GM19025 (cell line): Measurements from ENCODE around the gene KCNJ12.
"Not testable (repeated sequence)": the region's sequence is repeated elsewhere in the genome, so short reads cannot be mapped to it uniquely, and the experiment has no call there.

Experiments used
- ATAC-seq: cut with Tn5 transposase; IDR thresholded peaks from one replicate; pipeline ENCODE4 v1.9.1; 2021; ENCODE audit warnings: mild to moderate bottlenecking, low read depth, moderate library complexity; ENCODE audit not compliant: unreplicated experiment

KCNJ12 gene

GRCh38 chr17:21404539-21404938, 28.4 kb downstream of the KCNJ12 start:
- ATAC-seq = not testable (repeated sequence)

- not testable (repeated sequence) for ATAC-seq
Observed at GRCh38 chr17:21404956-21405731, 29.0 kb downstream of the KCNJ12 start.

GRCh38 chr17:21405904-21406400, 29.8 kb downstream of the KCNJ12 start:
- not testable (repeated sequence) for ATAC-seq

- ATAC-seq = not testable (repeated sequence)
Observed at GRCh38 chr17:21406616-21407404, 30.7 kb downstream of the KCNJ12 start.

DNA sequence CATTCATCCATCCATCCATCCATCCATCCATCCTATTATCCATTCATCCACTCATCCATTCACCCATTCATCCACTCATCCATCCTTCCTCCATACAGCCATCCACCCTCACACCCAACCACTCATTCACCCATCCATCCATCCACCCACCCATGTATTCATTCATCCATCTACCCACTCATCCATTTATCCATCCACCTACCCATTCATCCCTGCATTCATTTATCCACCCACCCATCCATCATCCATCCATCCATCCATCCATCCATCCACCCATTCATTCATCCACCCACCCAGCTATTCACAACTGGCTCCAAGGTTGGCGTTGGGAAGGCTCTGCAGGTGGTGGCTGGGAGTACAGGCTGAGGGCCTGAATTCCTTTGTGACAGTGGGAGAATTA, 31.6 kb downstream of the KCNJ12 start:
- not testable (repeated sequence) for ATAC-seq

- ATAC-seq = not testable (repeated sequence)
Observed at GRCh38 chr17:21408224-21408623, 32.1 kb downstream of the KCNJ12 start.

GRCh38 chr17:21408766-21409300, 32.7 kb downstream of the KCNJ12 start:
- not testable (repeated sequence) for ATAC-seq

- ATAC-seq = not testable (repeated sequence)
Observed at GRCh38 chr17:21409388-21409787, 33.2 kb downstream of the KCNJ12 start.

GRCh38 chr17:21409971-21410370, 33.8 kb downstream of the KCNJ12 start:
- ATAC-seq = not testable (repeated sequence)

DNA sequence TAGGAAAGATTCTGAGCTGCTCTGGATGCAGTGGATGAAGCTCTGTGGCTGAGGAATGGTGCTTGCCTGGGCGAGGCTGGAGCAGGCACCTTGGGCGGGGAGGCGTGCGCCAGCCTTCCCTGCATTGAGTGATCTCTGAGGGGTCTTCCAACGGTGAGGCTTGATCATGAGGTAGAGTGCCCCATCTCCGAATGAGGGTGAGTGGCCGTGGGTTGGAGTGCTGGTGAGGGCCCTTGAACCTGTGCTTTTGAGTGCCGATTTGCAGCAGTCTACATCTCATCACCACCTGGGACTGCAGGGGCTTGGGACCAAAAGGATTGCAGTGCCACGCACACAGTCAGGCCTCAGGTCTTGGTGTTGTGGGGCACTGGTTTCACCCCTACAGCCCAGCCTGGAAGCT, 34.2 kb downstream of the KCNJ12 start:
- not testable (repeated sequence) for ATAC-seq

DNA sequence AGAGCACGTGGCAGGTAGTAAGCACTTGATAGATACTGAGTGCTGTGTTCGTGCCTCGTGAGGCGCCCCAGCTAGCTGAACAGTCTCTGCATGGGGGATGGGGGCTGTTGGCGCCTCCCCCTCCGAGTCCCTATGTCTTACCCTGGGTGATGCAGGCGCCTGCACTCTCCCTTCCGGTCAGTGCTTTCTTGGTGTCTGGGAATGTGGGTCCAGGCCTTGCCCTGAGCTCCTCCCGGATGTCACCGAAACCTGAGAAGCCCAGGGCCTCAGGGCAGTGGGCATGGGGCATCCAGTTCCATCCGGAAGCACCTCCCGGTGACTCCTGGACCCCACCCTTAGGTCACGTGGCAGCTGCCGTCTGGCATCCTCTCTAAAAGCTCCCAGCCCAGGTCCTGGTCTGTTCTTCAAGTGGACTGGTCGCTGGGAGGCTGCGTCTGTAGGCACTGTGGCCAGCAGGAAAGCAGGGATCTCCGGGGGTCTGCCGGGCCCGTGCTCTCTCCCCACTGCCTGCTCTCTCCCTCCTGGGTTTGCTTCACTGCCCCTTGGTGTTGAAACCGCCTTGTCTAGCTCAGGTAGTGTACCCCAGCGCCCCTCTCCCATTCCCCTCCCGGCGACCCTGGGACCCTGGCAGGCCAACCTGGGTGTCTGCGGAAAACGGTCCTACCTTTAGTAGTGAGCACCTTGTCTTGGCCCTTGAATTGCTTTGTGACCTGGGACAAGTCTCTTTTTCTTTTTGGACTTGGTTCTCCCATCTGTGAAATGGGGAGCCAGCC, 34.9 kb downstream of the KCNJ12 start:
- ATAC-seq = not testable (repeated sequence)

DNA sequence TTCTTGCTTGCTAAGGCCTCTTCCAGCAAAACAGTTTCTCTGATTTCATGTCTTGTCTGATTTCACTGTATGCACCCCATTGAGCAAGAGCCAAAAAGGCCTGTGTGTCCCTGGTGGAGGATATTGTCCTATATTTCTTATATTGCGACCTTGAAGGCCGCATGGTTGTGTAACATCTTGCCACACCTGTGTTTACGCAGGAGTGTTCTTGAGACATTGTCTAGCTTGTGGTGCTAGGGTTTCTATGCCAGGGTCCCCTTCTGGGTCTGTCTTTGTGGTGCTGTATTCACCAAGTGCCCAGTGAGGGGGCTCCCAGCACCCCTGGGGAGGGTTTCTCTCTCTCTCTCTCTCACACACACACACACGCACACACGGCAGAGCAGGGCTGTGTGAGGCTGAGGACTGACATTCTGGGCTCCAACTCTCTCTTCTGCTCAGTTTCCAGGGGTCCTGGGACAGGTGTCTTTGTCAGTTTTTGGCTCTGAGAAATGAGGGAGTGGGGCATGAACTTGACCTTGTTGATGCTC, 35.6 kb downstream of the KCNJ12 start:
- not testable (repeated sequence) for ATAC-seq

DNA sequence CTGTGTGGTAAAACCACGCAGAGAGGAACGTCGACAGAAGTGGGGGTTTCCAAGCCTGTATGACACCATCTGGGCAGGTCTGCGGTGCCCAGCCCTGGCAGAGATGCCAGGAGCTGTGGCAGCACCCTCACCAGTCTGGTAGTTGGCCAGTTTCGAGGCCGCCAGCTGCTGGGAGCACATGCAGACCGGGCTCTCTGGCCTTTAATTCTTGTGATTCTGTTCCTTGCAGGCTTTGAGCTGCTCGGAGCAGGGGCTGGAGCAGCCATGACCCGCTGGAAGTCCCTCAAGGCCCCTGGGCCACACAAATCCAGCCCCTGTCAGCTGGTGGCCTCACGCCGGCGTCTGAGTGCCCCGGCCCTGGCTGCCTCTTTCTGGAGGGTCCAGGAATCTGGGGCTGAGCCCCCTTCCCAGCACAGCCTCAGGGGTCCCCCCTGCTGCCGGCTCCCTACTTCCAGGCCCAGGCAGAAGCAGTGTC, 36.1 kb downstream of the KCNJ12 start:
- ATAC-seq = not testable (repeated sequence)

DNA sequence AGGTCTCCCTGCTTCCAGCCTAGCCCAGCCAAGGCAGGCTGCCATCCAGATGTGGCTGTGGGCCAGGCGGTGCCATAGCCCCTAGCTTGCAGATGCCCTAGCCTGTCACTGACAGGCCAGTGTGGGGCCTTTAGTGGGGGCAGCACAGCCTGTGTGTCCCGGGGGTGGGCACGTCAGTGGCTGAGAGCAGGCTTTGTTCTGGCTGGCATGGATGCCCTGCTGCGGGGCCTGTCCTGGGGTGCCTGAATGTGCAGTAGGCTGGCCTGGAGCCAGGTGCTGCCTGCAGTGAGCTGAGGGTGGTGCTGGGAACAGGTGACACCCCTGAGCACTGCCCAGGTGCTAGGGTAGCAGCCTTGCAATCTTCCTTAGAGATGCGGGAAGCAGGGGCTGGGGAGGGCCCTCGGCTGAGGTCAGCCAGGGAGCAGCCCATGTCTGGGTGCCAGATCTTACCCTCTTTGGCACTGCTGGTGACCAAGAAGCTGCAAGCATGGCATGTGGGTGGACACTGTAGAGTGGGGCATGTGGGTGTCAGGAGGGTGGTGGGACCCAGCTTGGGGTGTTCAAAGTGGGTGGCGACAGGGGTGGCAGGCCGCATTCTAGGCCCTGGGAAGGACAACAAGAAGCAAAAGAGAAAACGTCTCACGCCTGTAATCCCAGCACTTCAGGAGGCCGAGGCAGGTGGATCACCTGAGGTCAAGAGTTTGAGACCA, 37.6 kb downstream of the KCNJ12 start:
- ATAC-seq = not testable (repeated sequence)

DNA sequence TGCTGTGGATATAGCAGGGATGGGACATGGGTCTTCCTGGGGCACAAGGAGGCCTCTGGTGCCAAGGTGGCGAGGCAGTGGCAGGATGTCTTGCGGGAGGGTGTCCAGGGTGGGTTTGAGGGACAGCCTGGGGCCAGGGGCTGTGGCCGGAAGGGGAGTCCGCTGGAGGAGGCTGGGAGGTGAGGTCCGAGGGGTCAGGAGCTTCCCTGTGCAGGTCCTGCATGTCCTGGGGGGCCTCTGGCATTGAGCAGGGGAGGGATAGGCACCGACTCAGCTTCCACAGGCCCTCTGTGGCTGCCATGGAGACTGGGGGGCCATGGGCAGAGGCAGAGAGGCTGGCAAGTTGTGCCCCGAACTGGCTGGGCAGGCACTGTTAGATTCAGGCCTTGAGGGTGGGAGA, 38.5 kb downstream of the KCNJ12 start:
- ATAC-seq = not testable (repeated sequence)

DNA sequence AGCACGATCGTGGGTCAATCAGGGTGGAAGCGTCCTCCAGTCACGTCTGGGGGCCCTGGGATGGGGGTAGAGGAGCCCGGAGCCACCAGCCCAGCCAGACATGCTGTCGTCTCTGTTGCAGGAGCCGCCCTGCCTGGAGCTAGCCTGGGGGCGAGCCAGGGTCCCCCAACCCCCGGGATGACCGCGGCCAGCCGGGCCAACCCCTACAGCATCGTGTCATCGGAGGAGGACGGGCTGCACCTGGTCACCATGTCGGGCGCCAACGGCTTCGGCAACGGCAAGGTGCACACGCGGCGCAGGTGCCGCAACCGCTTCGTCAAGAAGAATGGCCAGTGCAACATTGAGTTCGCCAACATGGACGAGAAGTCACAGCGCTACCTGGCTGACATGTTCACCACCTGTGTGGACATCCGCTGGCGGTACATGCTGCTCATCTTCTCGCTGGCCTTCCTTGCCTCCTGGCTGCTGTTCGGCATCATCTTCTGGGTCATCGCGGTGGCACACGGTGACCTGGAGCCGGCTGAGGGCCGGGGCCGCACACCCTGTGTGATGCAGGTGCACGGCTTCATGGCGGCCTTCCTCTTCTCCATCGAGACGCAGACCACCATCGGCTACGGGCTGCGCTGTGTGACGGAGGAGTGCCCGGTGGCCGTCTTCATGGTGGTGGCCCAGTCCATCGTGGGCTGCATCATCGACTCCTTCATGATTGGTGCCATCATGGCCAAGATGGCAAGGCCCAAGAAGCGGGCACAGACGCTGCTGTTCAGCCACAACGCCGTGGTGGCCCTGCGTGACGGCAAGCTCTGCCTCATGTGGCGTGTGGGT, 39.2 kb downstream of the KCNJ12 start:
- ATAC-seq = not testable (repeated sequence)

DNA sequence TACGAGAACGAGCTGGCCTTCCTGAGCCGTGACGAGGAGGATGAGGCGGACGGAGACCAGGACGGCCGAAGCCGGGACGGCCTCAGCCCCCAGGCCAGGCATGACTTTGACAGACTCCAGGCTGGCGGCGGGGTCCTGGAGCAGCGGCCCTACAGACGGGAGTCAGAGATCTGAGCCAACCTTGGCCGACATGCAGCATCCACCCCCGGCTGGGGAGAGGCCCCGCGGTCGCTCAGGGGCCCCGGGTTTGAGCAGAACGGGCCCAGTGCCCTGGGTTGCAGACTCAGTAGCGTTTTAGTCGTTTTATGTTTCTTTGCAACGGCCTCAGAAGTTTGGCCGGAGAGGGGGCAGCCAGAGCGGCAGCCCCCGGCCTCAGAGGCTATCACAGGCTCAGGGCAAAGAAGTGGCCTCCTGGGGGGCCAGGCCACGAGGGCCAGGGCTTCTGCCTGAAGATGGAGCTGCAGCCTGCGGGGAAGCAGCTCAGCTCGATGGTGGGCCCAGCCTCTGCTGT, 40.4 kb downstream of the KCNJ12 start:
- ATAC-seq = not testable (repeated sequence)

GRCh38 chr17:21417349-21417748, 41.2 kb downstream of the KCNJ12 start:
- ATAC-seq = not testable (repeated sequence)
